Measurements from ENCODE around the gene MSH3.

The MSH3 gene

DNA sequence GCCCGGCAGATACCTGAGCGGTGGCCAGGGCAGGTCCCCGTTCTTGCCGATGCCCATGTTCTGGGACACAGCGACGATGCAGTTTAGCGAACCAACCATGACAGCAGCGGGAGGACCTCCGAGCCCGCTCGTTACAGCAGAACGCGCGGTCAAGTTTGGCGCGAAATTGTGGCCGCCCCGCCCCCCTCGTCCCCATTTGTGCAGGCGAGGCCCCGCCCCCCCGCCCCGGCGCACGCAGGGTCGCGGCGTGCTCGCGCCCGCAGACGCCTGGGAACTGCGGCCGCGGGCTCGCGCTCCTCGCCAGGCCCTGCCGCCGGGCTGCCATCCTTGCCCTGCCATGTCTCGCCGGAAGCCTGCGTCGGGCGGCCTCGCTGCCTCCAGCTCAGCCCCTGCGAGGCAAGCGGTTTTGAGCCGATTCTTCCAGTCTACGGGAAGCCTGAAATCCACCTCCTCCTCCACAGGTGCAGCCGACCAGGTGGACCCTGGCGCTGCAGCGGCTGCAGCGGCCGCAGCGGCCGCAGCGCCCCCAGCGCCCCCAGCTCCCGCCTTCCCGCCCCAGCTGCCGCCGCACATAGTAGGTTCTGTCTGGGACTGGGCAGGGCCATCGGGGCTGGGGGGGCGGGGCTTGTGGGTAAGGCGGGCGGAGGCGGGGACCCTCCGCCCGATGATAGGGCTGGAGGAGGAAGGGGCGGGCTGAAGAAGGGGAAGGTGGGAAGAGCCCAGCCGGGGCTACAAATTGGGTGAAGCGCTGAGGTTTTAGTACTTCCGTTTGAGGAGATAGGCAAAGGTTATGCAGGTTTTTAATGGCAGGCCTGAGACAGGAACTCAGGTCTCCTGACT, at the start of gene MSH3, which contains the start of gene DHFR:
MSH3 (plus strand) TSS at position 262 of the 840 bp plus-strand sequence; CDS start at position 338, 76 bp downstream.
DHFR (minus strand) TSS at position 593 of the 840 bp plus-strand sequence; CDS start at position 99, 494 bp downstream.
- peak; percentile 87 for DNase-seq

DNA sequence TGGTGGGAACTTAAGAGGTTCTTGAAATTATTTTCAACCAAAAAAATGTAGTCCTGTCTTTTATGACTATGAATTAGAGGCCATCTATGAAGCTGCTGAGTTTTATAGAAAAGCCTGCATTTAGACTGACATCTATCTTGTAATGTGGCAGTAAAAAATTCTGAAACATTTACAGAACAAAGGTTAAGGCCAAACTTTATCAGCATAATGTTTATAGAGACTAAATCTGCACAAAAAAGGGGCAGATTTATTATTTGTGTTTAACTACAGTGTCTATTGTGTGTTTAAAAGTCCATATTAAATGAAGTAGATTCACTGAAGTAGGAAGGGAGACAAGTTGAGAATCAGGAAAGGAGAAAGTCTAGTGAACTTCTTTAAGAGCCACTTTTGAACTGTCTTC, 47.1 kb upstream of the MSH3 start:
- DNase-seq, result no peak

DNA sequence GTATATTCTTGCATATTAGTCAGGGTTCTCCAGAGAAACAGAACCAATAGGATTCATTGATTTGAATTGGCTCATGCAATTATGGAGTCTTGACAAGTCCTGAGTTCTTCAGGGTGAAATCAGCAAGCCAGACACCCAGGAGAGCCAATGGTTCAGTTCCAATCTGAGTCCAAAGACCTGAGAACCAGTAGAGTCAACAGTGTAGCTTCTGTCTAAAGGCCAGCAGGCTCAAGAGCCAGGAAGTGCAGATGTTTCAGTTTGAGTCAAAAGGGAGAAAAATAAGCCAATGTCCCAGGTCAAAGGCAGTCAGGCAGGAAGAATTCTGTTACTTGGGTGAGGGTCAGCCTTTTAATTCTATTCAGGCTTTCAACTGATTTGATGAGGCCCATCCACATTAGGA, 46.6 kb upstream of the MSH3 start:
- DNase-seq, result no peak

DNA sequence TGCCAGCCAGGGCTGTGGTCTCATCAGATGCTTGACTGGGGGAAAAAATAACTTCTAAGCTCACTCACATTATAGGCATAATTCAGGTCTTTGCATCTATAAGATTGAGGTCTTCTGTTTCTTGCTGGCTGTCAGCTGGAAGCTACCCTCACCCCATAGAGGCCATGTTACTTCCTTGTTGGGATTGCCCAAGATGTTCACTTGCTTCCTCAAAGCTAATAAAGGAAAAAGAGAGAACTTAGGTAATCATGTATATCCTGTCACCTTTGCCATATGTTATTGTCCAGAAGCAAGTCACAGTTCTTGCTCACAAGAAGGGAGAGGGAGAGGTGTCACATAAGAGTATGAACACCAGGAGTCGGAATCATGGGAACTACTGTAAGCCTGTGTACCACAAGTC, 45.7 kb upstream of the MSH3 start:
- DNase-seq, result no peak

DNA sequence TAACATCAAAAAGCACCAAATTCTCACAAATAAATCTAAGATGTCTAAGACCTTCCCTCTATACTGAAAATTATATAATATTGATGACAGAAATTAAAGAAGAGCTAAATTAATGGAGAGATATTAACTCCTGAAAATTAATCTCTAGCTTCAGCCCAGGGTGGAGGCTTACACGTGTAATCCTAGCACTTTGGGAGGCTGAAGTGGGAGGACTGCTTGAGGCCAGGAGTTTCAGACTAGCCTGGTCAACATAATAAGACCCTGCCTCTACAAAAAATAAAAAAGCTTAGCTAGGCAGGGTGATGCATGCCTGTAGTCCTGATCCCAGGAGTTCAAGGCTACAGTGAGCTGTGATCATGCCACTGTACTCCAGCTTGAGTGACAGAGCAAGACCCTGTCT, 44.8 kb upstream of the MSH3 start:
- no peak for DNase-seq

DNA sequence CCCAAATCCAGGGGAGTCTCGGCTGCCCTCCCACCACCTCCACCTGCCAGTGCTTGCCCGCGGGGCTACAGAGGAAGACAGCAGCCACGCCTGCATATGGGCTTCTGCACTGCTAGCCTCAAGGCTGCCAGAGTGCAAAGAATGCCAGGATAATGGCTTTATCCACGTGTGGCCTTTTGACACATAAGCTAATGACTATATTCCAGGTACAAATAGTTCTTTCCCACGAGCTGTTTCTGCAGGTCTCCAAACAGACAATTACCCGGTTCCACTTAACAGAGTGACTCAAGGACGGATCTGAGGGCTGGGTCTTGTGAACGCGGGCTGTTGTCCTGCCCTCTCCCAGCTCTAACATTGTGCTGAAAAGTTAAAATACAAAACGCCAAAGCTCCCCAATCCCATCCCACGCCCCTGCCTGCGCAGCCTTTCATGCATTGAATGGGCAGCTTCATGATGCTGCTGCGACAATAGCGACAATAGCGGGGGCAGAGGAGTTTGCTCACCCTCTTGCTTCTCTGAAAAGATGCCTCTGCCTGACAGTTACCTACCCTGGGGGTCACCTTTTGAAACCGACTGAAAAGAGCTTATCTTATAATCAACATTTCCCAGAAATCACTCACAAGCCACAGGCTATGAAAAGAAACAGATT, 39.1 kb upstream of the MSH3 start:
- no peak for DNase-seq

DNA sequence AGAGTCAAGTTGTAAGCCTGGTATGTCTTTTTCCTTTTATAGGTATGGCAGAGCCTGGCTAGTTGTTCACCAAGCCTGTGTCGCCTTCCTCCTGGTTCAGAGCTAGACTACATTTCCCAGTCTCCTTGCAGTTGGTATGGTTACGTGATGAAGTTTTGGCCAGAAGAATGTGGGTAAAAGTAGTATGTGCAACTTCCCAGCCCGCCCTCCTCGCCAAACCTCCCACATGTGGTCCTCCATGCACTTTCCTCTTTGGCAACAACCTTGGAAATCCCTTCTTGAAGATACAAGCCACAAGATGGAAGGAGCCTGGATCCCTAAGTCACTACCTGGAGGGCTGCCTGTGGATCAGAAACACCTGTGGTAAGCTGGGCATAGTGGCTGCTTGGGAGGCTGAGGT, 36.0 kb upstream of the MSH3 start:
- DNase-seq, result no peak

DNA sequence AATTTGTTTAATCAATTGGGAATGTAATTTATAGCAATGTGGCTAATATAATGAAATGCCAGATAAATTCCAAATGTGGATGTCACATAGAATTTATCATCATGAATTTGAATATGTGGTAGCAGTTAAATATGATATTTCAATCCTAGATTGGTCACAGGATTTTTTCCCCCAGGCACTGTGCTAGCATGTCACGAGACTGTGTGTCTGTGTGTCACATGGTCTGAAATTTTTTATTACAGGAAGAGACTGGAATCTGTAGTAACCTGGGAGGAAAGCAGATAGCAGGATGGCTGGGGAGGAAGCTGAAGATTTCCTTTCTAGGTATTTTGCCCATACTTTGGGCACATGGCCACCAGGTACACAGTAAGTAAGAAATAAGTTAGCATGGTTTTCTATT, 35.4 kb upstream of the MSH3 start:
- no peak for DNase-seq

DNA sequence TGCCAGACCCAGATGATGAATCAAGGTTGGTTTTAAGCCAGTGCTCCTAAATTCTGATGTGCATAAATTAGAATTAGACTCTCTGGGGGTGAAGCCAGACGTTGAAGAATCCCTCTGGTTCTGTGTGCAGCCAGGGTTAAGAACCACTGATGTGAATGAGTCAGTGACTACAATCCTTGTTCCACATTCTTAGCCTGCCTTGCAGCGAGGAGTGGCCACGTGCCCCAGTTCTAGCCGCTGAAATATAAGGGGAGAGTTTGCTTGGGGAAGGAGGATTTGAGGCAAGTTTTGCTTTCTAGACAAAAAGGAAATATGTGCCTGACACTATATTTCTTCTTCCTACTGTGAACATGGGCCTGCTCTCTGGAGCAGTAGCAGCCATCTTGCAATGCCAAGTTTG, 34.2 kb upstream of the MSH3 start:
- DNase-seq, result no peak

DNA sequence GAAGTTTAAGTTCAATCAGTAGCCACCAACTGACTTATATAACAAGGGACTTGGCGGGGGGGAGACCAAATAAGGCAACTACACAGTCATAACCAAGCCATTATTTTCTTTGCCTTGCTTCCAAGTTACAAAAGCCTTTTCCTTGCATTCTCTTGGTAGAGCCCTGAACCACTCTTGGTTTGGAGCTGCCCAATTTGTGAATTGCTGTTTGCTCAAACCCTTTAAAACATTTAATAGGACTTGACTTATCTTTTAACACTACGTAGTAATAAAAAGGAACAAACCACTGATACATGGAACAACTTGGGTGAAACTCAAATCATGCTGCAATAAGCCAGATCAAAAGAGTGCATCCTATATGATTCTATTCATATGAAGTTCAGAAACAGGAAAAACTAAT, 31.7 kb upstream of the MSH3 start:
- no peak for DNase-seq

DNA sequence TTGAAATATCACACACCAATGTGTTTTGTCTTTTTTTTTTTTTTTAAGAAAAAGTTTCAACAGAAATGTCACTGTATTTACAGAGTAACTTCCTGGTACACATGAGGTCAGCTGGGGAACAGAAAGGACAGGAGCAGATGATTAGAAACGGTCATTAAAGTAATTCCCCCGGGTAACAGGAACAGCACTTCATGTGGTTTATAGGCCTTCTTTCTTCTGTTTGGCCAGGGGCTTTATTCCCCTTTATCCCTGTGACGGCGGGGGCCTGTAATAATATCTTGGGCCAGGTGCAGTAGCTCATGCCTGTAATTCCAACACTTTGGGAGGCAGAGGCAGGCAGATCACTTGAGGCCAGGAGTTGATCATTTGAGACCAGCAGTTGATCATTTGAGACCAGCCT, 30.5 kb upstream of the MSH3 start:
- no peak for DNase-seq

DNA sequence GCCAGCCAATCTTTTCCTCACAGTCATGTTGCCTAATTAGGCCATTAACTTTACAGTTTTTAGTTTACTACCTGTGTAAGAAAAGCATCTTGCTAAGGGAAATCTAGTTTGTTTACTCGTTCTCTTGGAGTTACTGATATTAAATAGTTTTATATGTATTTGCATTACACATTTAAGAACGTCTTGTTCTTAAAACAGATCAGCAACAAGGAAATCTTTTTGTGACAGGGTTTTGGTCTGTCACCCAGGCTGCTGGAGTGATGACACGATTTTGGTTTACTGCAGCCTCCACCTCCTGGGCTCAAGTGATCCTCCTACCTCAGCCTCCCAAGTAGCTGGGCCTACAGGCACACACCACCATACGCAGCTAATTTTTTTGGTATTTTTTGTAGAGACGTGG, 29.2 kb upstream of the MSH3 start:
- DNase-seq, result no peak

DNA sequence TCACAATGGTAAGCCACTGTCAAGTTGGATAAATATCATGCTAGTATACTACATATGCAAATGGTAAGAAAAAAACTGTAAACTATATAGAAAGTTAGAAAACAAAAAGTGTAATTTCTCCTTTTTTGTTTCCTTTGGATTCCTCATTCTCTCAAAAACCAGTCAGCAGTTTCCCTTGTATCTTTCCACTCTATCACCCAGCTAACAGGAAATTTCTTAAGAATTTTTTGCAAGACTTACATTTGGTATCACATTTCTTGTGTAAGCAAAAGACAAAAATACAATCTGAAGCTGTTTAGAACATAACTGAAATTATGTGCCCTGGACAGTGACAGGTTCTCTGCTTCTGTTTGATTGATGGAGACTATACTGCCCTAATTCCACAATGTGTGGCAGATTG, 25.2 kb upstream of the MSH3 start:
- no peak for DNase-seq

DNA sequence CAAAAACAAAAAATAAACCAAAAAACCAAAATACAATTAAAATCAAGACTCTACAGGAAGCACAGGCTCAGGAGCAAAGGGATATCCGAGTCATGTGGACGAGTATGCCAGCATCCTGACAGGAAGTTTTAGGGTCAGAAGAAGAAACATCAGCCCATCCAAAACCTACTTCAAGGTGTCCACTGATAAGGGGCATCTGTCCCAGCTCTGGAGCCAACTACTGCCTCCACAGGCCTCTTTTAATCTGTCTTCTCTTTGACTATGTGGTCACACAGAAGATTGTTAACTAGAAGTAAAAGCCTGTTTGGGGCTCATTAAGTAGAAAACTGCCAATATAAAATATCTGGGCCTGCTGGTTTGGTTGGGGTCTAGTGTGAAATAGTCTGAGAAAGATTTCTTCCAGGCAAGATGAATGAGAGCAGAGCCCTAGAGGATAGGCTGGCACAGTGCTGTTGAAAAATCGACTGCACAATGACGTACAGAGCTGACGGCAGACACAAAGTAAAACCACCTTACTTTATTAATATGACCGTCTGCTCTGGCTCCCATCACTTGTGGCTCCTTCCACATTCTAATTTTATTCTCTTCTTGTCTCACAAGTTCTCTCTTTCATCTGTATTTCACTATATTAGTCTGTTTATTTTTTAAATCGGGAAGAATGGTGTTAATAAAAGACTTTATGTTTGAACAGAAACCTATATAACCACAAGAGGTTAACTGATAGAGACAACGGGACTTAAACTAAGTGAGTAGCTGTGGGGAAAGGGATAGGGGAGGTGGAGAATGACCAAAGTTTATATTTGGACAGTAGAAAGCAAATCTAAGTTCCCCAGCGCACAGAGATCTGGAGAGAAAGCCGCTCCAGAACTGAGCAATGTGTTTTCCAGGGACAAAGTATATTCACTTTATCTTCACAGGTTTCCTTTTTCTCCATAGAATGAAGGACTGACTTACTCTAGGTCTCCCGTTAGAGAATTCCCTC, 22.9 kb upstream of the MSH3 start:
- no peak for DNase-seq

DNA sequence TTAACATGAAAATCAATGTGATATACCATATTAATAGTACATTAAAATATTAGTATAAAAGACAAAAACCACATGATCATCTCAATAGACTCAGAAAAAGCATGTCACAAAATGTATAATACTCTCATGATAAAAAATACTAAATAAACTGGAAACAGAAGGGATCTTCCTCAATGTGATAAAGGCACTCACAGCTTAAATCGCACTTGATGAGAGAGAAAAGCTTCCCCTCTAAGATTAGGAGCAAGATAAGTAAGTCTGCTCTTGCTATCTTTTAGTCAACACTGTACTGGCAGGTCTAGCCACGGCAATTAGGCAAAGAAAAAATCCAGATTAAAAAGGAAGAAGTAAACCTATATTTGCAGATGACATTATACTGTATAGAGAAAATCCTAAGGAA, 21.8 kb upstream of the MSH3 start:
- DNase-seq, result no peak

DNA sequence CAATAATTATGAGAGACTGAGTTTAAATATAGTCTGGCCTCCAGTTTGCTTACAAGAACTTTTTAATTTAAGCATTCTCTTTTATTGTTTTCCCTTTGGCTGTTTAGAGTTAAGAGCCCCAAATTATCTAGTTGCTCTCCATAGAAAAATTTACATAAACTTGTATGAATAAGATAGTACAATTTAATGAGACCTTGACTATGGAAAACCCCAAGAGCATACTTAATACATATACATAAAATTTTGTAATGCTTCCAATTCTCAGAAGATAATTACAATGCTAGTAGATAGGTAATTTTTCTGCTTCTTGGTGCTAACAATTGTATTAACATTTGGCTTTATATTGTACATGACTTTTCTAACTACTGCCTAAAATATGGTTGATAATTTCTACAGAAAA, 20.3 kb upstream of the MSH3 start:
- no peak for DNase-seq

DNA sequence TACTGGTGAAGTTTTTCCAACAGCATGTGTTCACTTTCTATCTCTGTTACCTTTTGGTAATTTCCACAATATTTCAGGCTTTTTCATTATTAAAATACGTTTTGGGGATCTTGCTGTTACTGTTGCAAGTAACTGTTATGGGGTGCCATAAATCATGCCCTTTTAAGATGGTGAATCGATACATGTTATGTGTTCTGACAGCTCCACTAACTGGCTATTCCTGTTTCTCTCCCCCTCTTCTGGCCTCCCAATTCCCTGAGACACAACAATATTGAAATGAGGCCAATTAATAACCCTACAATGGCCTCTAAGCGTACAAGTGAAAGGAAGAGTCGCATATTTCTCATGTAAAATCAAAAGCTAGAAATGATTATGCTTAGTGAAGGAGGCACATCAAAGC, 13.1 kb upstream of the MSH3 start:
- no peak for DNase-seq

DNA sequence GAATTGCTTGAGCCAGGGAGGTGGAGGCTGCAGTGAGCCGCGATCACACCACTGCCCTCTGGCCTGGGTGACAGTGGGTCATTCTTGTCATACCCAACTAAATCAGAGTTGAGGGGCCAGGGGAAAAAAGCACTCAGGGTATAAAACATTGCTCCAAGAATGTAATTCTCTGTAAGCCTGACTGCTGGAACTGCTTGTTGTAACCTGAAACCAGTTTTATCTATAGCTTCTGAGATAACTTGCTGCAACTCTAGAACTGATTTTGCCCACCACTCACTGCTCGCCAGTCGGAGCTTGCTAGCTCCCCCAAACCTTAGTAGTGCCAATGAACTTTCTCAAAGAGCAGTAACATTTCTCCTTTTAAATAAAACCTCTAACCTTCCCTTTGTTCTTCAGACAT, 9.6 kb upstream of the MSH3 start:
- no peak for DNase-seq

DNA sequence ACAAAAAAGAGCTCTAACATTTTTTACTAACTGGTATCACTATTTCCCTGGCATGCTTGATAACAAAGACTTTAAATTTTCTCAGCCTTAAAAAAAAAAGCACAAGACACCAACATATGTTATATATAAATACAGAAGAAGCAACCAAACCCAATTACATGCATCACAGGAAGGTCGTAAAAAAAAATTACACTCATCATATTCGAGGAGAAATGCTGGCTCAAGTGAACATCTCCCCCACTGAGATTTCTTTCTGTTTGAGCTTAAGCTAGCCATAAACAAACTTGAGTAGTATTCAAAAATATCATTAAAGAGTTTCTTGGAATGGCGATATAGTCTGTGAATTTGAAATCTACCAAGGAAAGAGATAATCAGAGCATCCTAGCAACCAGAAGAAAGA, 7.5 kb upstream of the MSH3 start:
- DNase-seq, result no peak

DNA sequence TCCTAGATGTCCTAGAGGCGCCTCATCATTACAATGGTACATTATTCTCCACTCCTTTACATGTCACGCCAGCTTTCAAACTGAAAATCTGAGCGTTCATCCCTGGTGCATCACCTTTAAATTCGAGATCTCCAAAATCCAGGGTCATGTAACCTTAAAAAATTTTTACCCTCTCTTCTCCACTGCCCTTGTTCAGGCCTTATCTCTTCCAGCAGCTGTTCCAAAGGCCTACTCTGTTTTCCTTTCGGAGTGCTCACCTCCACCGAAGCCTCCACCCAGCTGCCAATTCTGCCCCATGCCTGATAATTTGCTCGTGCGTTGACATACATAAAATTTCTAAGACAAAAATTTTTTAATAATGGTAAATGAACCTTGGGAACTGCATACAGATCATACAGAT, 950 bp upstream of the MSH3 start:
- DNase-seq, result no peak

DNA sequence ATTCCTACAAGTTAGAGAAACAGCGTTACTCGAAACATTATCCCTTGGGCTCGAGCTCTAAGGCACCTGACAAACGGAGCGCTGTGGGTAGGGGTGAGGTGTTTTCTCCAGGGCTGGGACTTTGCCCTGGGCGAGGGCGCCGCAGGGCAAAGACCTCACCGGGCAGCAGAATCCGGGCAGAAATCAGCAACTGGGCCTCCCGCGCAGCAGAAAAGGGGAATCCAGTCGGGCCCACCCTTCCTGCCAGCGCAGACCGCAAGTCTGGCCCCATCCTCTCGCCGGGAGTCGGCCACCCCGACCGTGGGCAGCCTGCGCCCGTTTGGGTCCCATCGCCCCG, 430 bp upstream of the MSH3 start:
- peak; percentile 2 for DNase-seq

DNA sequence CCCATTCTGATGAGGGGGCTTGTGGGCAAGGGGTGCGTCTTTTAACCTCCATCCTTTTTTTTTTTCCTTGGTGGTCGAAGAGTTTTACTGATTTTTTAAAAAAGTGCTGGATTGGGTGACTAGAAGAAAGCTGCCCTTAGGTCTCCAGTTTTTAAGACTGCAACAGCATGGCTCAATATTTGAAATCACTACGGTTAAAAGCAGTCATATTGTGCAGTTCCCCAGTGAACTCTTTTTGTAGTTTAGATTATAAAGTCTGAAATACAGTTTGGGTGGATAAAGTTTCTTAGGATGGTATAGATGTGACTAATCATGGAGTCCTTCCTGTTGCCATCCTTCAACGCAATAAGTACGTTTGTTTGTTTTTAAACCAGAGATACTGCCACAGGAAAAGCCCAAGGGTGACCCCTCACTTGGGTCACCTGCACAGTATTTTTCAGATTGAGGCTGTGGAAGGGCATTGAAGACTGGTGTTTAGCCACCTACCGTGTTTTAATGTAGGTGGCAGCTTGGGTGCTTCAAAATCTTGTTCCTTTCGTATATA, 851 bp downstream of the MSH3 start:
- DNase-seq, result no peak

DNA sequence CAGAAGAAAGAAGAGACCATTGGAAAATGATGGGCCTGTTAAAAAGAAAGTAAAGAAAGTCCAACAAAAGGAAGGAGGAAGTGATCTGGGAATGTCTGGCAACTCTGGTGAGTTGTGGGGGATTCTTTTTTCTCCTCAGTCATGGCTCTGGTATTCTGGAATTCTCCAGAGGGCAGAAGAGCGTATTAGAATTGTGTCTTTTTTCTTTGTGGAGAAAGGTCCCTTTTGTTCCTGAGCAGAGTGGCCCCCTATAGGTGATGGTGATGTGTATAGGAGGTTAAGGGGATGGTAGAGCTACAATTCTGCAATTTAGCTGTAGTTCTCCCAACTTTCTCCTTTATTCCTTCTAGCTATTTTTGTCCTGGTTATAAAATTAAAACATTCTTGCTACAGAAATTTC, 2.0 kb downstream of the MSH3 start:
- DNase-seq, result no peak
